Vagina (tissue), 2 donors: ENCODE results near the gene ARHGEF39.

ENCODE experiments used
- CTCF ChIP-seq, 3 experiments: fragments of 450-650 bp in 2 of 3; fragments of 200-600 bp in 1 of 3; sonication (generic) in 1 of 3; IDR thresholded peaks; one replicate each; pipeline ENCODE4 v1.5.1; 2017 to 2019; ENCODE audit warnings: antibody characterized with exemption in 3 of 3, mild to moderate bottlenecking in 2 of 3, moderate library complexity in 2 of 3
- POLR2AphosphoS5 ChIP-seq, 2 donors: sonication (generic); formaldehyde crosslinking; IDR thresholded peaks; one replicate each; pipeline ENCODE4 v1.9.0; 2017; ENCODE audit warnings: antibody characterized with exemption in 2 of 2, mild to moderate bottlenecking in 2 of 2, low read depth in 1 of 2; ENCODE audit not compliant: insufficient read depth in 1 of 2

GRCh38 chr9:35675204-35675603 lies 10.2 kb upstream of the ARHGEF39 start:
- TF ChIP-seq CTCF (IDR thresholded peaks at IDR 0.05) (no peak), POLR2AphosphoS5 (IDR thresholded peaks at IDR 0.05; ENCODE audit: insufficient read depth in 1 of 2, low read depth in 1 of 2) (no peak)
